GM21528 (cell line): Measurements from ENCODE around the gene MOB2.

Source experiments
- ATAC-seq: cut with Tn5 transposase; IDR thresholded peaks from one replicate; pipeline ENCODE4 v1.9.1; 2021; ENCODE audit warnings: mild to moderate bottlenecking, moderate library complexity; ENCODE audit not compliant: unreplicated experiment, low FRiP score

MOB2 gene

DNA sequence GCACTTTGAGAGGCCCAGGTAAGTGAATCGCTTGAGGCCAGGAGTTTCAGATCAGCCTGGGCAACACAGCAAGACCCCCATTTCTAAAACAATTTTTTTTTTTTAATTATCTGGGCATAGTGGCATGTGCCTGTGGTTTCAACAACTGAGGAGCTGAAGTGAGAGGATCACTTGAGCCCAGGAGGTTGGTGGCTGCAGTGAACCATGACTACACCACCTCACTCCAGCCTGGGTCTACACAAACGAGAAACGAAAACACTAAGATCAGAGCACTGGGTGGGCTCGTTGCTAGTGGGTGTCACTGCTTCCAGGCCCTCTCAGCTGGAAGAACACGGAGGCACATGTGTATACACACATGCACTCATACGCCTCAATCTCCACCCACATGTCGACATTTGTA lies 4.1 kb upstream of the MOB2 start:
- ATAC-seq, result no peak

DNA sequence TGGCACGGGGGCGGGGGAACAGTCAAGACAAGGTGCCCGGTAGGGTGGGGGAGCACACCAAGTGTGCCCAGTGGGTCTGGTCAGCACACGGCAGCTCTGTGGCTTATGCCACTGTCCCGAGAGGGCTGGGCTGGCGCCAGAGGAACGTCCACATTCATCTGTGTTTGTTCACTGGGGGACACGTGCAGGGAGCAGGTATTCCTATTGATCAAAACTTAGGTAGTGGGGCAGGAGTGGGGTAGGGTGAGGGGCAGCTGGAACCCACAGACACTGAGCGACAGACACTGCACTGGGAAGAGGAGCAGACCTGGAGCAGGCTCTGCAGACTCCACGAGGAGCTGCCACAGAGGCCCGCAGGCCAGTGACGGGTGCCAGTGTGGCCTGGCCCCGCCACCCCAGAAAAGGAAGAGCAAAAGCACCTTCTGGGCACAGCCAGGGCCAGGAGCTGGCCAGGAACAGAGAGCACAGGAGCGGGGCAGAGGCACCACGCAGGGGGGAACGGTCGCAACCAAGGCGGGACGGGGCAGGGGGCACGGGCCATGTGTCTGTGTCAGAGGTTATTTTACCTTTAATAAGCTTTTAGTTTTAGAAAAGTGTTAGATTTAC lies 2.1 kb upstream of the MOB2 start:
- no peak for ATAC-seq

- ATAC-seq, result no peak
These were observed 1.4 kb upstream of the MOB2 start for GRCh38 chr11:1487851-1488574.

DNA sequence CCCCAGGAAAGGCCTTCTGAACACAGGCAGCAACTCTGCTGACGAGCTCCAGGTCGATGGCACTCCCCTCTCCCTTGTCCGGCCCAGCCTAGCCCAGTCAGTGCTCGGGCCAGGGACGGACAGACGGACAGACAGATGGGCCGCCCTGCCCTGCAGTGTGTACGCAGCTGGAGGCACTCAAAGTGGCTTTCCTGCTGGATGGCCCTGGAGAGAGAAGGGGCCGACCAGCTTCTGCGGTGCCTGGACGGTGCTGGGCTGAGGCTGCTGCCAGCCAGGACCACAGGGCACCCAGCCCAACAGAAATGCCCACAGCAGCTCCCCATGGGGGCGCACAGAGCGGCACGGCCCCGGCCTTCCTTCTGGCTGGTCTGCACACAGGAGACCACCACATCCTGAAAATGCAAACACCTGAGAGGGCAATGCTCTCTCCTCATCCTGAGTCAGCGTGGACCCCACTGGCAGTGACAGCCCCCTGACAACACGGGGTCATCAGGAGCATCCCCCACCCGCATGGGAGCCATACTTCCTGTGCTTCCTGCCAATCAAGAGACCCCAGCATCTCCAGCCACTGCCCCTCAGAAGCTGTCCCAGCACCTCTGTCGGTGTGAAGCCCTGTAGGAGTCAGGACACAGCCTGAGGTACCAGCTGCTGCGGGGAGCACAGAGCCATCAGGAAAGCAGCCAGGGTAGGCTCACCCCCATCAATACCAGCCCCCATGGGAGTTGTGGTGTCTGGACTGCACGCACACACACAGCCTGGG lies 692 bp upstream of the MOB2 start:
- no peak for ATAC-seq

GRCh38 chr11:1485504-1485885 lies 1.1 kb downstream of the MOB2 start:
- ATAC-seq, result no peak

DNA sequence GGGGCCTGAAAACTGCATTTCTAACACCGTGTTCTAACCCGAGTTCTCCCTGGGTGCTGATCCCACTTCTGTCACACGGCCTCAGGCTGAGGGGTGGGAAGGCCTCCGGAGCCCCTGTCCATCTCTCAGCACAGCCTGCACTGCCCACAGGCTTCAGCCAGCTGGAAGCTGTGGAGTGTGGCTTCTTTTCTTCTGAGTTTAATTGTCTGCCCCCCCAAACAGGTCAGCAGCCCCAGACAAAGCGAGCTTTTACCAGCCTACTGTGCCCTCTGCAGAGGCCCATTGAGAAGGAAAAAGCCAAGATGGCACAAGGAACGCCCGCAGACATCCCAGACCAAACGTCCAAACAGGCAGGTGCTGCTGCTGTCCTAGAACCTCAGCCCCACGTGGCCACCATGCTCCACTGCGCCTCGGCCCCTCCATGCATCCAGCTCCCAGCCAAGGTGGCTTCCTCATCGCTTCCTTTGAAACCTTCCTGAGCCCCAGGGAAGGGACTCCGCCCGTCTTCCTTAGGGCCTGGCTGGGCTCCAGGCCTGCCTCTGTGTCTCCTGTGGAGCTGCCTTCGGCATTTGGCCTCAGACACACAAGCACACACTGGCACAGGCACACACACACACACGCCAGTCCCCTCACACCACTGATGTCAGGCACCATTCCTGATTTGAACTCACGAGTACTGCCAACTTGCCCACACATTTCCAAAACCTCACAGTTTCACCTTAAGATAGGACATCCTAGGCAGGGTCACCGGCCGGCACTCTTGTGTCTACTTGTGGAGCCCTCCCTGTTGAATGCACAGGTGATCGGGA lies 1.7 kb downstream of the MOB2 start:
- ATAC-seq, result no peak

DNA sequence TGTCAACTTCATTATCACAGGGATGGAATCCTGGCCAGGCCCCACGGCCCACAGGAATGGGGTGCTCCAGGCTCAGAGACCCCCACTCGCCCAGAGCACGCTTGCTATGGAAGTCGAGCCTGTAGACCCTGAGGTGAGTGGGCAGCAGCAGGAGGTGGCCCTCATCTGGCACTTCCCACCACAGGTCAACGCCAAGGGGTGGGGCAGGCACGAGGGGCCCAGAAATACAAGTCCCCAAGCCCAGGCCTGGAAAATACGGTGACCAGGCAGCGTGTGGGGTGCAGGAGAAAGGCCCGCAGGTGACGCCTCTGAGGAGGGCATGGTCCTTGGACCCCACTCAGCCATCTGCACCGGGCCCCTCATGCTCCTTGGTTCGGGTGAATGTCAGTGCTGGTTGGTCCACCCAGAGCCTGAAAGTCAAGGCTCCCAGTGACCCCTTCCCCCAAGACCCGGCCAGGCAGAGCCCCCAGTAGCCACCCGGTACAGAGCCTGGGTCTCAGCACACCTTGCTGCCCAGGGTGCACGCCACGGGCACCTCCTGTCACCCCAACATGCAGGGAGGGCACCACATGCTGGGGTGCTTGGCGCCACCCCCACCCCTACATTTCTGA lies 2.4 kb downstream of the MOB2 start:
- ATAC-seq, result no peak

DNA sequence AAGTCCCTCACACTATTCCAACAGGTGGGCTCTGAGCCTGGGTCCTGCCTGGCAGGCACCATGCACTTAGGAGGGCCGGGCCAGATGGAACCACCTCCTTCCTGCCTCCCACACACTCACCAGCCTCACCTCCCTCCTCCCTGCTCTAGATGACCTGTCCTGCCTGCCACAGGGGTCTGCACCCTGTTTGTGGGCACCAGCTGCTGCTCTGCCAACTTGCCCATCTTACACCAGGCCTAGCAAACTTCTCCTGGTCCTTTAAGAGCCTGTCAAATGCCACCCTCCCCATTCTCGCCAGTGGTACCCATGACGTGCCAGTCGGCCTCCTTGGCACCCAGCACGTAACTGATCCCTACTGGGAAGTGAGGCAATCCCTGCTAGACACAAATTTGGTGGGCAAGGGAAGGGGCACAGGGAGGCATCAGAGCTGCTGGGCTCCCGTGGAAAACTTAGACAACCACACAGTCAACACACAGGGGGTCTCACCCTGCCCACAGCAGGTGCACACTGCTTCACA lies 3.1 kb downstream of the MOB2 start:
- no peak for ATAC-seq

- ATAC-seq, result no peak
These were observed 3.8 kb downstream of the MOB2 start for GRCh38 chr11:1482581-1483444.

DNA sequence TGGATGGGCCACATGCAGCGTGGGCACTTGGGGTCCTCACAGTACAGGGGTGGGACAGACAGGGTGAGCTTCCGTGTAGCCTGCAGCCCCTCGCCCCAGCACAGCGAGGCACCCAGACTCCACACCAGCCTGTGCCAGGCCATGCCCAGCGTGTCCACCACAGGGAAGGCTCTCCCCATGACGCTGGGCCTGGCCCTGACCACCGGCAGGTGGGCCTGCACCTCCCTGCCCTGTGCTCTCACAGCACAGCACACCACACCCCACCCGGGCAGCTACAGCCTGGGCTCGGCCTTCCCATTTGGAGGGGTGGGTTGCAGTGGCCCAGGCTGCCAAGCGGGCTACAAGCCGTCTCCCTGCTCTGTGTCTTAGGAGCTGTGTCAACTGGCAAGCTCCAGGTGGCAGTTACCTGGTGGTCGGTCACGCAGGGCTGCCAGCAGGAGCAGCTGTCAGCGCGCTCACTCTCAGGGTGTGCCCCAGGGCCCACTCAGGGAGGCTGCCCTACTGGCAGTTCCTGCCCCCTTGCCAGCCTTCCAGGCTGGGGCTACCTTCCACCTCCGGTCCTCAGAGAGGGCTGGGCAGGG lies 4.6 kb downstream of the MOB2 start:
- ATAC-seq, result no peak

DNA sequence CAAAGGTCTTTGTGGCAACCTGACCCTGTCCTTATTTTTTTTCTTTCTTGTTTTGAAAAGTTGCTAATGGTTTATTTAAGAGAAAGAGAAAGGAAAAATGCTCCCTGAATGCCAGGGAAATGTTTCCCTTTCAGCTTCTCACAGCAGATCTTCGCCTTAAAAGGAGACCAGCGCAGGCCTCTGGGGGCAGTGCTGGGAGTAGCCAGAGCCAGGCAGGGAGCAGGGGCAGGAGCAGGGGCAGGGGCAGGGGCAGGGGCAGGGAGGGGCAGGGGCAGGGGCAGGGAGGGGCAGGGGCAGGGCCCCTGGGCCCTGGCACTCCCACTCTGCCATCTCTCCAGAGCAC lies 5.1 kb downstream of the MOB2 start:
- no peak for ATAC-seq

DNA sequence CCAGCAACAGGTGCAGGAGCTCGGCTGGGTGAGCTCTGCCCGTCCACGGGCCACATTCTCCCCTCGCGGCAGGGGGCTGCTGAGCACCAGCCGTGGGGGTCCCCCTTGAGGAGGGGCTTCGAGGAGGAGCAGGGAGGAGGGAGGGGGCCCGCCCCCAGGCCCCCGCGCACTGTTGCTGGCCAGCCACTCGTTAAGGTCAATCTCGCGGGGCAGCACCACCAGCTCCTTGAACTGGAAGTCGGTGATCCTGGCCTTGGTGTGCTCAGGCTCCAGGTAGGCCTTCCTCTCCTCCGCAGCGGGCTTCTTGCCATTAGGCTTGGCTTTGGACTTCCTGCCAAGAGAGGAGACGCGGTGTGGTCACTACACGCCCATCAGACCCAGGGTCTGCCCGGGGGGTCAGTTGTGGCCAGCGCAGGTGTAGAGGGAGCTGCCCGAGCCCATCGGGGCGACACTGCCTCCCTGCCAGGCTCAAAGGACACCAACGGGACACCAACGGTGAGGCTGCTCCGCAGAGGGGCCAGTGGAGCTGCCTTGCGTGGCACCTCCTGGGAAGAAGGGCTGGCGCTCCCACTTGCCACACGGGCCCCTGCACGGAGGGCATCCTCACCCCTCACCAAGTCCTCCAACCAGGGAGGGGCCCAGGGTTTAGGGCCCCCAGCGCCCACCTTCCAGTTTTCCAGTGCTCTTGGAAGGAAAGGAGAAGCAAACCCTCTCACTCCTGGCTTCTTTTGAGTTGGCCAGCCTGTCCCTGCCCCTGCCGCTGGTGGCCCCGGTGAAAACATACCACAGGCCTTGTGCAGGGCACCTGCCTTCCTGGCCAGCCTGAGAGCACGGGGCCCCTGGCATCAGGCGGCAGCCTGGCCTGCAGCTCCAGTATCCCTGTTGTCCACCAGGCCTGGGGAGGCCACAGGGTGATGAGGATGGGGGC lies 5.8 kb downstream of the MOB2 start:
- no peak for ATAC-seq

DNA sequence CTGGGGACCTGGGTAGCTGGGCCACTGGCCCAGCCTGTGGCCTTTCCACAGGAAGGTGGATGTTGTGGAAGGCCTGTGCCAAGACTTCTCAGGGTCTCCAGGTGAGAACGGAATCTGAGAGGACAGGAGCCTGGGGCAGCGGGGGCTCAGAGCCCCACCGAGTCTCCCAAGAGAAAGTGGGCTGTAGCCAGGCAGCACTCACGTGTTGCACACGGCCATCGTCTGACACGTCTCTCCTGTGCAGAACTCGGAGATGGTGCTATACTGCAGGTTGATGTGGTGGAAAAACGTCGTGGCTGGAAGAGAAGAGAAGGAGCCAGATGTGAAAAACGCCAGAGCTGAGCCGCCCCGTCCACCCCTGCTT lies 6.4 kb downstream of the MOB2 start:
- ATAC-seq, result no peak

DNA sequence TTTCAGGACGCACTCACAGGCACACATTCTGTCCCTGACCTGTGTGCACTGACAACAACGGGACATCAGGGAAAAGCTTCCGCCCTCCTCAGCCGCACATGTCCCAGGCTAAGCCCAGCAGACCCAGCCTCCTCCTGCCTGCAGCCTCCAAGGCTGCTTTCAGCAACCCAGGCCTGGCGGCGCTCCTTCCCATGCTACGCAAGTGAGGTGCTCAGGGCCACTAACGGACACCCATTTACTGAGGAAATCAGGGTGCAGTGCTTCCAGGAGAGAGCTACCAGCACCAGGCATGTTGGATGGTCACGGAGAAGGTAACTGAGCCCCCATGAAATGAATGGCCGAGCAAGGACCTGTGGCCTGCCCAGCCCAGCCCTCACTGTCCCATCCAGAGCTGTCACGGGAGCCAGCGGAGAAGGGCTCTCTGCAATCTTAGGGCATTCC lies 6.9 kb downstream of the MOB2 start:
- no peak for ATAC-seq

GRCh38 chr11:1479006-1479677 lies 7.4 kb downstream of the MOB2 start:
- ATAC-seq, result no peak

GRCh38 chr11:1478544-1478943 lies 8.0 kb downstream of the MOB2 start:
- no peak for ATAC-seq

DNA sequence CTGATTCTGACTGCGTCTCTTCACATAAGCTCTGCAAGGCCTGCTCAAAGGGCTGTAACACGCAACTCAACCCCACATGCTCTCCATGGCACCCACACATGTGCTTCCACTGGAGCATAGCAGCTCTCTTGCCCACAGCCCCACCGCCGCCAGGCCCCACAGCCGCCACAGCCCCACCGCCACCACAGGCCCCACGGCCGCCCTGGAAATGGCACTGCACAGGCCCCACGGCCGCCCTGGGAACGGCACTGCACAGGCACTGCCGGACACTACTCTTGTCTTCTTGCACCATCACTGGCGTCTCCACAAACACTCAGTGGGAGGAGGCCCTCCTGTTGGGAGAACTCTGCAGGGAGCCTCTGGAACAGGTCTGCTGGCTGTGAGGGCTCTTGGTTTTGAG lies 8.6 kb downstream of the MOB2 start:
- no peak for ATAC-seq
